Neural crest cell (in vitro differentiated cells): ENCODE data around the gene RNF141. TPM values are rescaled to one million over a fixed set of nuclear protein-coding genes. Genes with fewer than 3 reads are reported as not detected.

ENCODE experiments used
- DNase-seq: peaks from one replicate; pipeline ENCODE4 v3.0.0; 2021; ENCODE audit warnings: low read depth, mixed read lengths, low spot score
- H3K27ac Mint-ChIP-seq: one replicate; pipeline ENCODE4 v1.8.0; 2021; ENCODE audit warnings: mild to moderate bottlenecking, mixed read lengths; ENCODE audit not compliant: unreplicated experiment
- H3K27me3 Mint-ChIP-seq: 2 replicates; pipeline ENCODE4 v1.8.0; 2021; ENCODE audit warnings: low read depth, mild to moderate bottlenecking, mixed read lengths
- H3K36me3 Mint-ChIP-seq: 2 replicates; pipeline ENCODE4 v1.8.0; 2021; ENCODE audit warnings: low read depth, mild to moderate bottlenecking, mixed read lengths
- H3K4me1 Mint-ChIP-seq: 2 replicates; pipeline ENCODE4 v1.8.0; 2021; ENCODE audit warnings: mixed read lengths
- H3K4me3 Mint-ChIP-seq: one replicate; pipeline ENCODE4 v1.8.0; 2021; ENCODE audit warnings: mild to moderate bottlenecking, mixed read lengths
- H3K9me3 Mint-ChIP-seq: 2 replicates; pipeline ENCODE4 v1.8.0; 2021; ENCODE audit warnings: mixed read lengths
- total RNA-seq: library from RNA; stranded (reverse); gene quantifications from 2 replicates; pipeline ENCODE4 v1.2.1, GENCODE V29; 2021
- TF ChIP-seq, protein P1 (sequence below): fragments of 200-600 bp; sonication (generic); conservative IDR thresholded peaks from 2 replicates; pipeline ENCODE4 v1.5.0; 2021; ENCODE audit warnings: antibody characterized with exemption, mild to moderate bottlenecking

Gene RNF141
- total RNA-seq, 1 donor from 2014 or later, result 33.0 TPM

DNA sequence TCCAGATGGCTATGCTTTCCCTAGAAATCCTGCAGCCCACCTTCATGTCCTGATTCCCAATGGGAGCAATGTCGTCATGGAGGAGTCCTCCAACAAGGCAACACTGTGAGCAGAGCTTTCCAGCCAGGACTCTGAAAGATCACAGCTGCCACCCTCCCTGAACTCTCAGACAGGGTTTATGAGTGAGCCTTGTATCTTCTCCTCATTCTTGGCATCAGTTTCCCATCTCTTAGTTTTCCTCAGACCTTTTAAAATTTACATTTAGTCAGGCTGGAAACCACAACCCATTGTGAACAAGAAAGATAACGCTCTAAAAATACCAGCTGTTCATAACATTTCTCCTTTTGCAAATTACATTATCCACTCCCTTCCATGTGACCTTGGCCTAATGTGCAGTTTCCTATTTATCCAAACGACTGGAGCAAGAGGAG lies 43.1 kb upstream of the RNF141 start:
- TF ChIP-seq, protein P1, sequence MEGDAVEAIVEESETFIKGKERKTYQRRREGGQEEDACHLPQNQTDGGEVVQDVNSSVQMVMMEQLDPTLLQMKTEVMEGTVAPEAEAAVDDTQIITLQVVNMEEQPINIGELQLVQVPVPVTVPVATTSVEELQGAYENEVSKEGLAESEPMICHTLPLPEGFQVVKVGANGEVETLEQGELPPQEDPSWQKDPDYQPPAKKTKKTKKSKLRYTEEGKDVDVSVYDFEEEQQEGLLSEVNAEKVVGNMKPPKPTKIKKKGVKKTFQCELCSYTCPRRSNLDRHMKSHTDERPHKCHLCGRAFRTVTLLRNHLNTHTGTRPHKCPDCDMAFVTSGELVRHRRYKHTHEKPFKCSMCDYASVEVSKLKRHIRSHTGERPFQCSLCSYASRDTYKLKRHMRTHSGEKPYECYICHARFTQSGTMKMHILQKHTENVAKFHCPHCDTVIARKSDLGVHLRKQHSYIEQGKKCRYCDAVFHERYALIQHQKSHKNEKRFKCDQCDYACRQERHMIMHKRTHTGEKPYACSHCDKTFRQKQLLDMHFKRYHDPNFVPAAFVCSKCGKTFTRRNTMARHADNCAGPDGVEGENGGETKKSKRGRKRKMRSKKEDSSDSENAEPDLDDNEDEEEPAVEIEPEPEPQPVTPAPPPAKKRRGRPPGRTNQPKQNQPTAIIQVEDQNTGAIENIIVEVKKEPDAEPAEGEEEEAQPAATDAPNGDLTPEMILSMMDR, result no peak
- no peak overlapping the region for H3K4me3 Mint-ChIP-seq
- peaks cover 11% of the 10 kb centered on the region for H3K4me1 Mint-ChIP-seq
- no peak for DNase-seq
- H3K36me3 Mint-ChIP-seq, result no peaks in the 10 kb centered on the region
- no peaks in the 10 kb centered on the region for H3K27me3 Mint-ChIP-seq
- no peak overlapping the region for H3K27ac Mint-ChIP-seq
- no peaks in the 10 kb centered on the region for H3K9me3 Mint-ChIP-seq

- H3K4me1 Mint-ChIP-seq, result peaks cover 14% of the 10 kb centered on the region
- H3K9me3 Mint-ChIP-seq, result no peaks in the 10 kb centered on the region
- peaks cover 6% of the 10 kb centered on the region for H3K36me3 Mint-ChIP-seq
- TF ChIP-seq, protein P1, result no peak
- no peak overlapping the region for H3K27ac Mint-ChIP-seq
- no peak for DNase-seq
- H3K4me3 Mint-ChIP-seq, result no peak overlapping the region
- no peaks in the 10 kb centered on the region for H3K27me3 Mint-ChIP-seq
These were observed 40.6 kb upstream of the RNF141 start for GRCh38 chr11:10581481-10582019.

- Mint-ChIP-seq H3K4me1 (peaks cover 14% of the 10 kb centered on the region), H3K36me3 (peaks cover 6% of the 10 kb centered on the region), H3K4me3 (no peak overlapping the region), H3K27me3 (no peaks in the 10 kb centered on the region), H3K9me3 (no peaks in the 10 kb centered on the region), H3K27ac (no peak overlapping the region)
- no peak for DNase-seq
- TF ChIP-seq, protein P1, result no peak
These were observed 39.6 kb upstream of the RNF141 start for GRCh38 chr11:10580623-10581022.

- no peaks in the 10 kb centered on the region for H3K9me3 Mint-ChIP-seq
- peaks cover 6% of the 10 kb centered on the region for H3K36me3 Mint-ChIP-seq
- no peak for DNase-seq
- H3K27me3 Mint-ChIP-seq, result no peaks in the 10 kb centered on the region
- H3K27ac Mint-ChIP-seq, result no peak overlapping the region
- no peak overlapping the region for H3K4me3 Mint-ChIP-seq
- peaks cover 14% of the 10 kb centered on the region for H3K4me1 Mint-ChIP-seq
- TF ChIP-seq, protein P1, result no peak
These were observed 38.7 kb upstream of the RNF141 start for GRCh38 chr11:10579700-10580099.

- H3K9me3 Mint-ChIP-seq, result no peaks in the 10 kb centered on the region
- no peaks in the 10 kb centered on the region for H3K27me3 Mint-ChIP-seq
- no peak overlapping the region for H3K27ac Mint-ChIP-seq
- DNase-seq, result no peak
- H3K4me3 Mint-ChIP-seq, result no peak overlapping the region
- peaks cover 14% of the 10 kb centered on the region for H3K4me1 Mint-ChIP-seq
- TF ChIP-seq, protein P1, result no peak
- H3K36me3 Mint-ChIP-seq, result peaks cover 6% of the 10 kb centered on the region
These were observed 35.0 kb upstream of the RNF141 start for GRCh38 chr11:10576035-10576398.
